Spleen (tissue), 11 donors: ENCODE measurements around the gene RPL18. TPM values are rescaled to one million over a fixed set of nuclear protein-coding genes. Genes with fewer than 3 reads are reported as not detected.

Experiments used
- DNase-seq: peaks from one replicate; pipeline ENCODE4 v3.0.0-alpha.2; 2020
- H3K27ac ChIP-seq, 8 donors: fragments of 200-600 bp; sonication (generic) in 7 of 8; 1 replicate in 4 of 8; 2 replicates in 4 of 8; pipeline versions ENCODE4 v1.5.0 to v1.8.0; 2016 to 2021; ENCODE audit warnings: inconsistent platforms in 4 of 8, mild to moderate bottlenecking in 4 of 8, moderate library complexity in 1 of 8
- H3K27me3 ChIP-seq, 7 donors: fragments of 200-600 bp; sonication (generic) in 6 of 7; replicated peaks in 1 of 7; 1 replicate in 4 of 7; 2 replicates in 3 of 7; pipeline versions ENCODE4 v1.5.0 to v1.8.0; 2016 to 2021; ENCODE audit warnings: inconsistent platforms in 3 of 7, mild to moderate bottlenecking in 1 of 7
- H3K36me3 ChIP-seq, 6 donors: fragments of 200-600 bp; sonication (generic) in 5 of 6; 1 replicate in 4 of 6; 2 replicates in 2 of 6; pipeline versions ENCODE4 v1.5.0 to v1.8.0; 2016 to 2021; ENCODE audit warnings: inconsistent platforms in 2 of 6
- H3K4me1 ChIP-seq, 6 donors: fragments of 200-600 bp; sonication (generic) in 5 of 6; 1 replicate in 3 of 6; 2 replicates in 3 of 6; pipeline versions ENCODE4 v1.5.0 to v1.8.0; 2016 to 2021; ENCODE audit warnings: inconsistent platforms in 3 of 6
- H3K4me3 ChIP-seq, 8 donors: fragments of 200-600 bp; sonication (generic) in 7 of 8; 1 replicate in 4 of 8; 2 replicates in 4 of 8; pipeline versions ENCODE4 v1.5.0 to v1.8.0; 2016 to 2021; ENCODE audit warnings: inconsistent platforms in 4 of 8, mild to moderate bottlenecking in 4 of 8, moderate library complexity in 2 of 8
- H3K9me3 ChIP-seq, 8 donors: fragments of 200-600 bp; sonication (generic) in 7 of 8; 1 replicate in 4 of 8; 2 replicates in 4 of 8; pipeline versions ENCODE4 v1.5.0 to v1.8.0; 2016 to 2021; ENCODE audit warnings: inconsistent platforms in 4 of 8
- CTCF ChIP-seq, 11 experiments: fragments of 200-600 bp in 7 of 11; fragments of 450-650 bp in 4 of 11; sonication (generic) in 4 of 11; IDR thresholded peaks in 8 of 11; conservative IDR thresholded peaks in 3 of 11; 1 replicate in 7 of 11; 2 replicates in 4 of 11; pipeline versions ENCODE4 v1.4.0 to v1.8.0; 2016 to 2021; ENCODE audit warnings: antibody characterized with exemption in 11 of 11, inconsistent platforms in 4 of 11, mild to moderate bottlenecking in 1 of 11
- POLR2A ChIP-seq, 3 donors: fragments of 450-650 bp; IDR thresholded peaks; one replicate each; pipeline ENCODE4 v1.5.1; 2017; ENCODE audit warnings: antibody characterized with exemption in 3 of 3, mild to moderate bottlenecking in 1 of 3
- POLR2AphosphoS5 ChIP-seq, 3 donors: sonication (generic); formaldehyde crosslinking; IDR thresholded peaks; one replicate each; pipeline ENCODE4 v1.5.1; 2017; ENCODE audit warnings: antibody characterized with exemption in 3 of 3
- WGBS, 5 donors: extraction: QIAGEN DNeasy Blood & Tissue Kit in 3 of 5; methylation state at CpG; one replicate each; pipeline versions ENCODE4 v1.1.5 to v1.1.7; 2013 to 2018; 5-methylcytosine and 5-hydroxymethylcytosine counted together
- intact Hi-C: fragments of 100-400 bp; cut with DNase I; formaldehyde crosslinking; loops from one replicate; pipeline ENCODE4 v1.15.0; 2023; ENCODE audit warnings: low total_unique reads
- polyA plus RNA-seq, 3 donors: library from polyadenylated mRNA; stranded (reverse); fragments of 200-250 nt; gene quantifications; one replicate each; pipeline ENCODE4 v1.2.1, GENCODE V29; 2013
- total RNA-seq, 7 donors: library from RNA; depleted of rRNA in 3 of 7; stranded (reverse); fragments of >200 nt in 3 of 7; fragmentation: NEBNext Ultra II Directional in 4 of 7; extraction: Animal tissue kit (Norgen Biotek cat#: 25700) in 4 of 7; gene quantifications; one replicate each; pipeline versions ENCODE4 v1.1.0 to v1.2.1, GENCODE V29; 2016 to 2021
- donor health status: healthy with polysubstance abuse.
- donor health status: DM: no; HTN: no; CAD: no; lungs with moderate emphysema.
- donor health status: DM: no; HTN: no; CAD: no.
- donor health status: Bipolar disorder and iron deficiency.
- donor health status: healthy.
- donor health status: DM: no; HTN: no; CAD: no.
- donor health status: DM: yes; HTN: yes; CAD: no.

RPL18 gene
- total and polyA plus RNA-seq, 10 donors = 1,136 to 5,575 (median 2,485) TPM

- intact Hi-C loops = no loop called here
- peak overlapping the region; percentile 92 to 98 (median 95) for H3K27ac ChIP-seq
- peak in 1 of 11 experiments; percentile 15 for TF ChIP-seq CTCF (IDR thresholded peaks at IDR 0.05 in 8 of 11, conservative IDR thresholded peaks at IDR 0.05 in 3 of 11)
- peak in 1 of 3 donors; percentile 5 for TF ChIP-seq POLR2A (IDR thresholded peaks at IDR 0.05)
- peak; percentile 64 to 86 (median 84) for TF ChIP-seq POLR2AphosphoS5 (IDR thresholded peaks at IDR 0.05)
- peak overlapping the region; percentile 57 to 98 (median 77) for H3K4me3 ChIP-seq
- DNase-seq = peak; percentile 95
- no peaks in the 10 kb centered on the region for H3K27me3 ChIP-seq
- H3K9me3 ChIP-seq = no peaks in the 10 kb centered on the region
- peaks cover 40 to 92% (median 72%) of the 10 kb centered on the region in 6 donors for H3K4me1 ChIP-seq
- peaks cover 0 to 31% (median 20%) of the 10 kb centered on the region in 6 donors for H3K36me3 ChIP-seq
- WGBS, 5 donors = 1 to 5% (median 1%) methylated on average over 12 to 67 of the region's 67 CpGs
These were observed 16.4 kb upstream of the RPL18 start for GRCh38 chr19:48635263-48635965.

- peak; percentile 98 for DNase-seq
- peak overlapping the region; percentile 92 to 98 (median 95) for H3K27ac ChIP-seq
- H3K4me1 ChIP-seq = peaks cover 48 to 95% (median 78%) of the 10 kb centered on the region in 6 donors
- H3K36me3 ChIP-seq = peaks cover 0 to 39% (median 26%) of the 10 kb centered on the region in 6 donors
- H3K4me3 ChIP-seq = peak overlapping the region; percentile 20 to 98 (median 77)
- 4 to 10% (median 6%) methylated on average over 26 to 37 of the region's 37 CpGs for WGBS, 5 donors
- H3K9me3 ChIP-seq = no peaks in the 10 kb centered on the region
- intact Hi-C loops = no loop called here
- H3K27me3 ChIP-seq = no peaks in the 10 kb centered on the region
- TF ChIP-seq POLR2AphosphoS5 (IDR thresholded peaks at IDR 0.05) (peak; percentile 81 to 93 (median 92)), CTCF (IDR thresholded peaks at IDR 0.05 in 8 of 11, conservative IDR thresholded peaks at IDR 0.05 in 3 of 11) (peak in 1 of 11 experiments; percentile 20), POLR2A (IDR thresholded peaks at IDR 0.05) (no peak)
These were observed 15.7 kb upstream of the RPL18 start for GRCh38 chr19:48634424-48635262.

GRCh38 chr19:48634036-48634342 is 15.0 kb upstream of the RPL18 start:
- peak overlapping the region; percentile 92 to 98 (median 95) for H3K27ac ChIP-seq
- intact Hi-C loops = no loop called here
- H3K4me3 ChIP-seq = peak overlapping the region in 7 of 8 donors; percentile 20 to 98 (median 80)
- H3K36me3 ChIP-seq = peaks cover 0 to 45% (median 32%) of the 10 kb centered on the region in 6 donors
- H3K9me3 ChIP-seq = no peaks in the 10 kb centered on the region
- peaks cover 48 to 89% (median 73%) of the 10 kb centered on the region in 6 donors for H3K4me1 ChIP-seq
- TF ChIP-seq POLR2A (IDR thresholded peaks at IDR 0.05) (no peak), POLR2AphosphoS5 (IDR thresholded peaks at IDR 0.05) (no peak), CTCF (IDR thresholded peaks at IDR 0.05 in 8 of 11, conservative IDR thresholded peaks at IDR 0.05 in 3 of 11) (no peak)
- 45 to 69% (median 59%) methylated on average over 7 of the region's 7 CpGs for WGBS, 5 donors
- DNase-seq = no peak
- H3K27me3 ChIP-seq = no peaks in the 10 kb centered on the region
